A673 (cell line): ENCODE data around the gene FBXL22.

Experiments used
- CTCF ChIP-seq: fragments of 300-800, 200-600 bp; sonication (generic); conservative IDR thresholded peaks from 2 replicates; pipeline ENCODE4 v1.5.1; 2017; ENCODE audit warnings: low read depth, mild to moderate bottlenecking, antibody characterized with exemption, low read length, moderate library complexity, mixed read lengths
- EZH2 ChIP-seq: fragments of 200-600 bp; sonication (generic); IDR thresholded peaks from 2 replicates; pipeline ENCODE4 v1.6.1; 2017; ENCODE audit warnings: borderline replicate concordance, low read depth, mild to moderate bottlenecking, mixed read lengths, antibody characterized with exemption, low read length; ENCODE audit not compliant: poor library complexity, severe bottlenecking

- TF ChIP-seq CTCF (no peak), EZH2 (no peak)
Measured at GRCh38 chr15:63598473-63599400, 1.6 kb downstream of the FBXL22 start.
